Measurements from ENCODE around the gene E2F3. TPM values are rescaled to one million over a fixed set of nuclear protein-coding genes. Genes with fewer than 3 reads are reported as not detected.

E2F3 gene
- total and polyA plus RNA-seq, 4 donors: 4.1 to 13.3 (median 7.7) TPM

- no peak overlapping the region for H3K9ac ChIP-seq (ENCODE audit: insufficient read depth in 1 of 2, low read length in 2 of 2)
- peaks cover 0 to 1% (median 0%) of the 10 kb centered on the region in 4 donors for H3K9me3 ChIP-seq (ENCODE audit: control insufficient read depth in 4 of 4, insufficient read depth in 3 of 4, low read length in 3 of 4)
- no peaks in the 10 kb centered on the region for H3K27me3 ChIP-seq (ENCODE audit: control insufficient read depth in 3 of 3, insufficient read depth in 3 of 3, low read length in 2 of 3)
- no peak overlapping the region for H3K4me3 ChIP-seq
- no peaks in the 10 kb centered on the region for H3K4me1 ChIP-seq (ENCODE audit: control insufficient read depth in 5 of 5, insufficient read depth in 5 of 5, low read length in 5 of 5)
- H3K36me3 ChIP-seq (ENCODE audit: control insufficient read depth in 4 of 4, insufficient read depth in 4 of 4, low read length in 4 of 4): peaks cover 0 to 8% (median 4%) of the 10 kb centered on the region in 4 donors
- WGBS, 2 donors: 97 to 98% methylated on average over 6 of the region's 6 CpGs
- DNase-seq (no peak), ATAC-seq (ENCODE audit: insufficient read depth, low FRiP score) (no peak)
- TF ChIP-seq, protein P1, sequence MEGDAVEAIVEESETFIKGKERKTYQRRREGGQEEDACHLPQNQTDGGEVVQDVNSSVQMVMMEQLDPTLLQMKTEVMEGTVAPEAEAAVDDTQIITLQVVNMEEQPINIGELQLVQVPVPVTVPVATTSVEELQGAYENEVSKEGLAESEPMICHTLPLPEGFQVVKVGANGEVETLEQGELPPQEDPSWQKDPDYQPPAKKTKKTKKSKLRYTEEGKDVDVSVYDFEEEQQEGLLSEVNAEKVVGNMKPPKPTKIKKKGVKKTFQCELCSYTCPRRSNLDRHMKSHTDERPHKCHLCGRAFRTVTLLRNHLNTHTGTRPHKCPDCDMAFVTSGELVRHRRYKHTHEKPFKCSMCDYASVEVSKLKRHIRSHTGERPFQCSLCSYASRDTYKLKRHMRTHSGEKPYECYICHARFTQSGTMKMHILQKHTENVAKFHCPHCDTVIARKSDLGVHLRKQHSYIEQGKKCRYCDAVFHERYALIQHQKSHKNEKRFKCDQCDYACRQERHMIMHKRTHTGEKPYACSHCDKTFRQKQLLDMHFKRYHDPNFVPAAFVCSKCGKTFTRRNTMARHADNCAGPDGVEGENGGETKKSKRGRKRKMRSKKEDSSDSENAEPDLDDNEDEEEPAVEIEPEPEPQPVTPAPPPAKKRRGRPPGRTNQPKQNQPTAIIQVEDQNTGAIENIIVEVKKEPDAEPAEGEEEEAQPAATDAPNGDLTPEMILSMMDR (IDR thresholded peaks at IDR 0.05; ENCODE audit: control extremely low read depth, extremely low read depth): no peak
- no peak overlapping the region for H3K27ac ChIP-seq (ENCODE audit: low read depth in 1 of 2, low read length in 1 of 2)
Observed at GRCh38 chr6:20476501-20477043, 74.9 kb downstream of the E2F3 start.

GRCh38 chr6:20477485-20477884, 75.8 kb downstream of the E2F3 start:
- Histone ChIP-seq H3K27me3 (ENCODE audit: control insufficient read depth in 3 of 3, insufficient read depth in 3 of 3, low read length in 2 of 3) (no peaks in the 10 kb centered on the region), H3K4me1 (ENCODE audit: control insufficient read depth in 5 of 5, insufficient read depth in 5 of 5, low read length in 5 of 5) (no peaks in the 10 kb centered on the region), H3K27ac (ENCODE audit: low read depth in 1 of 2, low read length in 1 of 2) (no peak overlapping the region), H3K4me3 (no peak overlapping the region), H3K9me3 (ENCODE audit: control insufficient read depth in 4 of 4, insufficient read depth in 3 of 4, low read length in 3 of 4) (peaks cover 0 to 1% (median 0%) of the 10 kb centered on the region in 4 donors), H3K9ac (ENCODE audit: insufficient read depth in 1 of 2, low read length in 2 of 2) (no peak overlapping the region), H3K36me3 (ENCODE audit: control insufficient read depth in 4 of 4, insufficient read depth in 4 of 4, low read length in 4 of 4) (peaks cover 0 to 9% (median 6%) of the 10 kb centered on the region in 4 donors)
- DNase-seq: no peak
- ATAC-seq (ENCODE audit: insufficient read depth, low FRiP score): no peak
- 71 to 94% methylated on average over 2 of the region's 2 CpGs for WGBS, 2 donors
- TF ChIP-seq, protein P1 (IDR thresholded peaks at IDR 0.05; ENCODE audit: control extremely low read depth, extremely low read depth): no peak

- Histone ChIP-seq H3K27me3 (ENCODE audit: control insufficient read depth in 3 of 3, insufficient read depth in 3 of 3, low read length in 2 of 3) (no peaks in the 10 kb centered on the region), H3K9ac (ENCODE audit: insufficient read depth in 1 of 2, low read length in 2 of 2) (no peak overlapping the region), H3K4me1 (ENCODE audit: control insufficient read depth in 5 of 5, insufficient read depth in 5 of 5, low read length in 5 of 5) (peaks cover 0 to 5% (median 0%) of the 10 kb centered on the region in 5 donors), H3K9me3 (ENCODE audit: control insufficient read depth in 4 of 4, insufficient read depth in 3 of 4, low read length in 3 of 4) (peaks cover 0 to 1% (median 0%) of the 10 kb centered on the region in 4 donors), H3K4me3 (no peak overlapping the region), H3K27ac (ENCODE audit: low read depth in 1 of 2, low read length in 1 of 2) (no peak overlapping the region), H3K36me3 (ENCODE audit: control insufficient read depth in 4 of 4, insufficient read depth in 4 of 4, low read length in 4 of 4) (peaks cover 3 to 15% (median 7%) of the 10 kb centered on the region in 4 donors)
- TF ChIP-seq, protein P1 (IDR thresholded peaks at IDR 0.05; ENCODE audit: control extremely low read depth, extremely low read depth): no peak
- ATAC-seq (ENCODE audit: insufficient read depth, low FRiP score) (no peak), DNase-seq (no peak)
- WGBS, 2 donors: 56 to 60% methylated on average over 5 of the region's 5 CpGs
Observed at GRCh38 chr6:20479060-20479459, 77.4 kb downstream of the E2F3 start.

DNA sequence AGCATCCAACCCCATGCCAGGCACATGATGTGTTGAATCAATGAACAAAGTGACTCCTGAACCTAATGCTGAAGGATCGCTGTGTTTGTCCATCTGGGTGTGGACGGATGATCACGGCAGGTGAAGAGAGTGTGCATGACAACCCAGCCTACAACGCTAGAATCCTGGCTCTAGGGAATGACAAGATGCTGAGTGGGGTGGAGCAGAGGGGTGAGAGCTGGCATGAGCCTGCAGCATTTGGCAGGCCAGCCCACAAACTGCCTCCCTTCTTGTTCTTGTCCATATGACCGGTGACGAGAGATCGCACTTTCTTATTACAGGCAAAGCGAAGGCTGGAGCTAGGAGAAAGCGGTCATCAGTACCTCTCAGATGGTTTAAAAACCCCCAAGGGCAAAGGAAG, 77.8 kb downstream of the E2F3 start:
- Histone ChIP-seq H3K4me1 (ENCODE audit: control insufficient read depth in 5 of 5, insufficient read depth in 5 of 5, low read length in 5 of 5) (peaks cover 0 to 5% (median 0%) of the 10 kb centered on the region in 5 donors), H3K9ac (ENCODE audit: insufficient read depth in 1 of 2, low read length in 2 of 2) (no peak overlapping the region), H3K27me3 (ENCODE audit: control insufficient read depth in 3 of 3, insufficient read depth in 3 of 3, low read length in 2 of 3) (no peaks in the 10 kb centered on the region), H3K9me3 (ENCODE audit: control insufficient read depth in 4 of 4, insufficient read depth in 3 of 4, low read length in 3 of 4) (peaks cover 0 to 1% (median 0%) of the 10 kb centered on the region in 4 donors), H3K36me3 (ENCODE audit: control insufficient read depth in 4 of 4, insufficient read depth in 4 of 4, low read length in 4 of 4) (peaks cover 3 to 15% (median 7%) of the 10 kb centered on the region in 4 donors), H3K4me3 (no peak overlapping the region), H3K27ac (ENCODE audit: low read depth in 1 of 2, low read length in 1 of 2) (no peak overlapping the region)
- ATAC-seq (ENCODE audit: insufficient read depth, low FRiP score): no peak
- TF ChIP-seq, protein P1 (IDR thresholded peaks at IDR 0.05; ENCODE audit: control extremely low read depth, extremely low read depth): no peak
- WGBS, 2 donors: 93 to 96% methylated on average over 9 of the region's 9 CpGs
- DNase-seq: no peak
